Measurements from ENCODE around the gene CCL8.

The CCL8 gene

DNA sequence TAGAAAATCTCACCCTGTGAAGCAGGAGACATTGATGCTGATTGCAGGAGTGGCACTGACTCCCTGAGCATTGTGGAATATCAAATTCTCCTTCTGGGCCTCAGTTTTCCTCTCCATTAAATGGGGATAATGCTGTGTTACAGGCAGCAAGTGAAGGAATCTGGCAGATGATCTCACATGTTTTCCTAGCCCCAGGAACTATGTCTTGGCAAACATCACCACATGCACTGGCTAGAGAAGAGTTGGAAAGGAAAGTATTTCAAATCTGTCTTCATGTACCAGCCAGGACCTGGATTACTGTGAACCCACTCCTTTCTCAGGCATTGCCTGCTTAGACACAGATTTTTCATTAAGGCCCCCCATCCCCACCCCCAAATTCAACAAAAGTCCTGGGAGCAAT is 13.6 kb upstream of the CCL8 start:
- Histone ChIP-seq H3K79me2 (ENCODE audit: low read length) (no peaks in the 10 kb centered on the region), H3K36me3 (replicated peaks; ENCODE audit: insufficient read depth, low read length) (no peaks in the 10 kb centered on the region), H3K4me3 (ENCODE audit: low read length) (no peak overlapping the region), H3K9ac (ENCODE audit: low read length) (no peak overlapping the region), H3K27ac (ENCODE audit: low read length) (no peak overlapping the region), H2AFZ (ENCODE audit: low read length) (no peak overlapping the region), H3K9me3 (replicated peaks; ENCODE audit: insufficient read depth, low read length) (no peaks in the 10 kb centered on the region), H3K27me3 (replicated peaks; ENCODE audit: insufficient read depth, low read length) (no peaks in the 10 kb centered on the region), H3F3A (ENCODE audit: insufficient read depth, low read length) (peaks cover 11% of the 10 kb centered on the region), H4K20me1 (ENCODE audit: insufficient read depth, low read length) (no peaks in the 10 kb centered on the region), H3K9me2 (replicated peaks; ENCODE audit: insufficient read depth, low read length) (no peaks in the 10 kb centered on the region), H3K4me2 (ENCODE audit: low read depth, low read length) (no peak overlapping the region), H3K4me1 (ENCODE audit: low read length) (peaks cover 40% of the 10 kb centered on the region)
- TF ChIP-seq EZH2phosphoT487 (IDR thresholded peaks at IDR 0.05; ENCODE audit: low read length): no peak
- no peak for TF ChIP-seq EZH2 (optimal IDR thresholded peaks at IDR 0.05; ENCODE audit: low read depth, low read length)
- DNase-seq: no peak

DNA sequence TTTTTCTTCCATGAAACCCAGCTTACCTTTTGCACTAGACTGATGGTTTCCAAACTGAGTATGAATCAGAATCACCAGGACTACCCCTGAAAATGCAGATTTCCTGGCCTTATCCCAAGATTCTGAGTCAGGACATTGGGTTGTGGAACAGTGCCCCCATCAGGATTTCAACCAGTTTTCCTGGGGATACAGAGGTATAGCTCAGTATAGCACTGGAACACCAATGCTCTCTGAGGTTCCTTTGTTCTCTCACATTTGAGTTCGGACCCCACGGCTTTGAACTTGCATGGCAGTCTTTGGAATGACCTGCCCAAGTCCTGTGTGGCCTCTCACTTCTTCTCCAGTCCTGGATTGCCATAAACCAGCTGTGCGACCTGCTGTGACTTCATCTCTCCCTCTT is 12.8 kb upstream of the CCL8 start:
- no peak overlapping the region for H3K27ac ChIP-seq (ENCODE audit: low read length)
- no peaks in the 10 kb centered on the region for H3K9me3 ChIP-seq (replicated peaks; ENCODE audit: insufficient read depth, low read length)
- no peak overlapping the region for H3K9ac ChIP-seq (ENCODE audit: low read length)
- H3K4me3 ChIP-seq (ENCODE audit: low read length): no peak overlapping the region
- no peaks in the 10 kb centered on the region for H3K79me2 ChIP-seq (ENCODE audit: low read length)
- peaks cover 3% of the 10 kb centered on the region for H3F3A ChIP-seq (ENCODE audit: insufficient read depth, low read length)
- H4K20me1 ChIP-seq (ENCODE audit: insufficient read depth, low read length): no peaks in the 10 kb centered on the region
- H3K9me2 ChIP-seq (replicated peaks; ENCODE audit: insufficient read depth, low read length): no peaks in the 10 kb centered on the region
- H2AFZ ChIP-seq (ENCODE audit: low read length): no peak overlapping the region
- no peak for DNase-seq
- no peak overlapping the region for H3K4me2 ChIP-seq (ENCODE audit: low read depth, low read length)
- TF ChIP-seq, protein P1, sequence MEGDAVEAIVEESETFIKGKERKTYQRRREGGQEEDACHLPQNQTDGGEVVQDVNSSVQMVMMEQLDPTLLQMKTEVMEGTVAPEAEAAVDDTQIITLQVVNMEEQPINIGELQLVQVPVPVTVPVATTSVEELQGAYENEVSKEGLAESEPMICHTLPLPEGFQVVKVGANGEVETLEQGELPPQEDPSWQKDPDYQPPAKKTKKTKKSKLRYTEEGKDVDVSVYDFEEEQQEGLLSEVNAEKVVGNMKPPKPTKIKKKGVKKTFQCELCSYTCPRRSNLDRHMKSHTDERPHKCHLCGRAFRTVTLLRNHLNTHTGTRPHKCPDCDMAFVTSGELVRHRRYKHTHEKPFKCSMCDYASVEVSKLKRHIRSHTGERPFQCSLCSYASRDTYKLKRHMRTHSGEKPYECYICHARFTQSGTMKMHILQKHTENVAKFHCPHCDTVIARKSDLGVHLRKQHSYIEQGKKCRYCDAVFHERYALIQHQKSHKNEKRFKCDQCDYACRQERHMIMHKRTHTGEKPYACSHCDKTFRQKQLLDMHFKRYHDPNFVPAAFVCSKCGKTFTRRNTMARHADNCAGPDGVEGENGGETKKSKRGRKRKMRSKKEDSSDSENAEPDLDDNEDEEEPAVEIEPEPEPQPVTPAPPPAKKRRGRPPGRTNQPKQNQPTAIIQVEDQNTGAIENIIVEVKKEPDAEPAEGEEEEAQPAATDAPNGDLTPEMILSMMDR (IDR thresholded peaks at IDR 0.05; ENCODE audit: low read length): no peak
- TF ChIP-seq EZH2 (optimal IDR thresholded peaks at IDR 0.05; ENCODE audit: low read depth, low read length) (no peak), EZH2phosphoT487 (IDR thresholded peaks at IDR 0.05; ENCODE audit: low read length) (no peak)
- peaks cover 32% of the 10 kb centered on the region for H3K4me1 ChIP-seq (ENCODE audit: low read length)
- no peaks in the 10 kb centered on the region for H3K36me3 ChIP-seq (replicated peaks; ENCODE audit: insufficient read depth, low read length)
- no peaks in the 10 kb centered on the region for H3K27me3 ChIP-seq (replicated peaks; ENCODE audit: insufficient read depth, low read length)

DNA sequence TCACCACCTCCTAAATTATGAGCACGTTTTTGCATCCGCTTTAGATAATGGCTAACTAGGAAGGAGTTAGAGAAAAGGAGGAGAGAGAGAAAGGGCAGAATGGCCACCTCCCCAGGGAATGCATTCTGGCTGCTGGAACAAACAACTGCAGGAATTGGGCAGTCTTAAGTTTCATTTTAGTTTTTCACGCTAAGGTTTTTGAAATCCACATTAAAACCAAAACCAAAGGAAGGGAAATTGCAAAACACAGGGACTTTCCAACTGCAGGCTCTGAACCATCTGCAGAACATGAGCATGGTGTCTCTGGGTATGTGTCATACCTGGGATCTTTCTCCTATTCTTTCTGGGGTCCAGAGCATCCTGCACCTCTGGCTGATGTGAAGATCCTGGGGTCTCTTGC is 12.1 kb upstream of the CCL8 start:
- Histone ChIP-seq H3K79me2 (ENCODE audit: low read length) (no peaks in the 10 kb centered on the region), H2AFZ (ENCODE audit: low read length) (no peak overlapping the region), H3K4me1 (ENCODE audit: low read length) (peaks cover 25% of the 10 kb centered on the region), H3K4me3 (ENCODE audit: low read length) (no peak overlapping the region), H3K4me2 (ENCODE audit: low read depth, low read length) (peak overlapping the region; percentile 40), H3K9me3 (replicated peaks; ENCODE audit: insufficient read depth, low read length) (no peaks in the 10 kb centered on the region), H3K27ac (ENCODE audit: low read length) (no peak overlapping the region), H3F3A (ENCODE audit: insufficient read depth, low read length) (no peaks in the 10 kb centered on the region), H3K36me3 (replicated peaks; ENCODE audit: insufficient read depth, low read length) (no peaks in the 10 kb centered on the region), H3K9ac (ENCODE audit: low read length) (no peak overlapping the region), H4K20me1 (ENCODE audit: insufficient read depth, low read length) (no peaks in the 10 kb centered on the region), H3K27me3 (replicated peaks; ENCODE audit: insufficient read depth, low read length) (no peaks in the 10 kb centered on the region), H3K9me2 (replicated peaks; ENCODE audit: insufficient read depth, low read length) (no peaks in the 10 kb centered on the region)
- TF ChIP-seq, protein P1 (IDR thresholded peaks at IDR 0.05; ENCODE audit: low read length): no peak
- no peak for TF ChIP-seq EZH2phosphoT487 (IDR thresholded peaks at IDR 0.05; ENCODE audit: low read length)
- no peak for DNase-seq

DNA sequence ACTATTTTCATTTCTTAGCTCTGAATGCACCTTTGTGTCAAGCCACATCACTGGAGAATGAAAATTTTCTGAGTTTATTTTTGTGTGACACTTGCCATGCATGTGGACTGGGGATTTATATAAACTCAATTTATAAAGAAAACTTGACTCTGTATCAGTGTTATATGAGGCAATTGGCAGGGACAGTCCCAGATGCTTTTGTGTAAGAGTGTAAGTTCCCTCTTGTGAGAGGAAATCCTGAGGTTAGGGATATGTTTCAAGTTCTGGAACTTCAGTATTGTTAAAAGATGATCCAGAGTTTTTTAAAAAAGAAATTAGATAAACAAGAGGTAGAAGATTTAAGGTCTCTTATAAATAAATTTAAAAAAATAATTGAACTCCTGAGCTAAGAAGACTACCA is 10.9 kb upstream of the CCL8 start:
- Histone ChIP-seq H3K9me2 (replicated peaks; ENCODE audit: insufficient read depth, low read length) (no peaks in the 10 kb centered on the region), H3K4me1 (ENCODE audit: low read length) (peaks cover 17% of the 10 kb centered on the region), H3K79me2 (ENCODE audit: low read length) (no peaks in the 10 kb centered on the region), H4K20me1 (ENCODE audit: insufficient read depth, low read length) (no peaks in the 10 kb centered on the region), H3K27me3 (replicated peaks; ENCODE audit: insufficient read depth, low read length) (no peaks in the 10 kb centered on the region), H3K9ac (ENCODE audit: low read length) (no peak overlapping the region), H2AFZ (ENCODE audit: low read length) (no peak overlapping the region), H3F3A (ENCODE audit: insufficient read depth, low read length) (no peaks in the 10 kb centered on the region), H3K9me3 (replicated peaks; ENCODE audit: insufficient read depth, low read length) (no peaks in the 10 kb centered on the region), H3K4me3 (ENCODE audit: low read length) (no peak overlapping the region), H3K27ac (ENCODE audit: low read length) (no peak overlapping the region), H3K36me3 (replicated peaks; ENCODE audit: insufficient read depth, low read length) (no peaks in the 10 kb centered on the region), H3K4me2 (ENCODE audit: low read depth, low read length) (no peak overlapping the region)
- TF ChIP-seq, protein P1 (IDR thresholded peaks at IDR 0.05; ENCODE audit: low read length): no peak
- TF ChIP-seq EZH2phosphoT487 (IDR thresholded peaks at IDR 0.05; ENCODE audit: low read length) (no peak), EZH2 (optimal IDR thresholded peaks at IDR 0.05; ENCODE audit: low read depth, low read length) (no peak)
- no peak for DNase-seq

All from MM.1S (cell line).